PC-9 (cell line): ENCODE results near the gene PLEKHA6.

Experiments
- EZH2 ChIP-seq: fragments of 200-600 bp; sonication (generic); IDR thresholded peaks from 2 replicates; pipeline ENCODE4 v1.8.0; 2017; ENCODE audit warnings: antibody characterized with exemption, low read depth
- TF ChIP-seq, protein P1 (sequence below): fragments of 200-600 bp; sonication (generic); conservative IDR thresholded peaks from 2 replicates; pipeline ENCODE4 v1.6.1; 2017; ENCODE audit warnings: mixed run types, antibody characterized with exemption, mild to moderate bottlenecking, moderate library complexity

DNA sequence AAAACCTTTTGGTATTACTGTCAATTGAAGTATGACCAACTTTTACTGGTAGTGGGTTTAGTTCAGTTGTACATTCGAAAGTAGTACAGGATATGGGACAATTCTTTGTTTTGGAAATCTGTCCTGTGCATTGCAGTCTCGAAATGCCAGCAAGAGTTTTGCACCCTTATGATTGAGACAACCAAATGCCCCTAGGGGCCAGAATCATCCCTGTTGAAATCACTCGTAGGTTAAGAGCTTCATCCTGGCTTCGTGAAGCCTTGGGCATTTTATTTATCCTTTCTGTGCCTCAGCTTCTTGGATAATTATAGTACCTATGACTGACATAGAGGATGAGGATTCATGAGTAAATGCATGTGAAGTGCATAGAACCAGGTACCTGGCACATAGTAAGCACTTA, 143.5 kb downstream of the PLEKHA6 start:
- TF ChIP-seq, protein P1, sequence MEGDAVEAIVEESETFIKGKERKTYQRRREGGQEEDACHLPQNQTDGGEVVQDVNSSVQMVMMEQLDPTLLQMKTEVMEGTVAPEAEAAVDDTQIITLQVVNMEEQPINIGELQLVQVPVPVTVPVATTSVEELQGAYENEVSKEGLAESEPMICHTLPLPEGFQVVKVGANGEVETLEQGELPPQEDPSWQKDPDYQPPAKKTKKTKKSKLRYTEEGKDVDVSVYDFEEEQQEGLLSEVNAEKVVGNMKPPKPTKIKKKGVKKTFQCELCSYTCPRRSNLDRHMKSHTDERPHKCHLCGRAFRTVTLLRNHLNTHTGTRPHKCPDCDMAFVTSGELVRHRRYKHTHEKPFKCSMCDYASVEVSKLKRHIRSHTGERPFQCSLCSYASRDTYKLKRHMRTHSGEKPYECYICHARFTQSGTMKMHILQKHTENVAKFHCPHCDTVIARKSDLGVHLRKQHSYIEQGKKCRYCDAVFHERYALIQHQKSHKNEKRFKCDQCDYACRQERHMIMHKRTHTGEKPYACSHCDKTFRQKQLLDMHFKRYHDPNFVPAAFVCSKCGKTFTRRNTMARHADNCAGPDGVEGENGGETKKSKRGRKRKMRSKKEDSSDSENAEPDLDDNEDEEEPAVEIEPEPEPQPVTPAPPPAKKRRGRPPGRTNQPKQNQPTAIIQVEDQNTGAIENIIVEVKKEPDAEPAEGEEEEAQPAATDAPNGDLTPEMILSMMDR, result no peak
- no peak for TF ChIP-seq EZH2
